Measurements from ENCODE around the gene PPP6R2. TPM values are rescaled to one million over a fixed set of nuclear protein-coding genes. Genes with fewer than 3 reads are reported as not detected.

The PPP6R2 gene
- total and polyA plus RNA-seq, 5 experiments from 2014 or later, result 13.3 to 104 (median 29.1) TPM

DNA sequence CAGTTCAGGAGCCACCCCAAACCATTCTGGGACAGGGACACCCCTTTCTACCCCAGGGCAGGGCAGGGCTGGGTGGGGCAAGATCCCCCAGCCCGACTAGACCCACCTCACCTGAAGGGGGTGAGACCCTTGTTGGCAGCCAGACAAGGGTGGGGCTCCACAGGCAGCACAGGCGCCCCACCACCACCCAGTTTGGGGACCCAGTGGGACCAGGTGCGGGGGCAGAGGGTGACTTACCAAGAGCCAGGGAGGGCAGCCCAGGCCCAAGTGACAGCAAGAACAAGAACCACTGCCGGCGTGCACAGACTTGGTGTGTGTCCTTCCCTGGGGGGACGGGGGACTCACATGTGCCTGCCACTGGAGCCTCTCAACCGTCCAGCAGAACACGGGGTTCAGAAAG lies 140.4 kb downstream of the PPP6R2 start:
- H3K4me1 Mint-ChIP-seq, result peaks cover 6 to 17% (median 10%) of the 10 kb centered on the region in 4 donors
- DNase-seq, result peak in 1 of 10 donors; percentile 55
- POLR2A ChIA-PET, result interaction anchor here (0.6 to 4.3 kb wide), 3 partner anchors 10 to 108 kb away, joined by 3 to 29 read pairs (median 4); no protein-coding TSS in a partner anchor
- H3K27me3 Mint-ChIP-seq, result peaks cover 0 to 4% (median 0%) of the 10 kb centered on the region in 5 donors
- ATAC-seq, result no peak
- no peaks in the 10 kb centered on the region for H3K9me3 Mint-ChIP-seq
- no peak overlapping the region for H3K4me3 Mint-ChIP-seq
- no peaks in the 10 kb centered on the region for H3K36me3 Mint-ChIP-seq
- H3K27ac Mint-ChIP-seq, result no peak overlapping the region

DNA sequence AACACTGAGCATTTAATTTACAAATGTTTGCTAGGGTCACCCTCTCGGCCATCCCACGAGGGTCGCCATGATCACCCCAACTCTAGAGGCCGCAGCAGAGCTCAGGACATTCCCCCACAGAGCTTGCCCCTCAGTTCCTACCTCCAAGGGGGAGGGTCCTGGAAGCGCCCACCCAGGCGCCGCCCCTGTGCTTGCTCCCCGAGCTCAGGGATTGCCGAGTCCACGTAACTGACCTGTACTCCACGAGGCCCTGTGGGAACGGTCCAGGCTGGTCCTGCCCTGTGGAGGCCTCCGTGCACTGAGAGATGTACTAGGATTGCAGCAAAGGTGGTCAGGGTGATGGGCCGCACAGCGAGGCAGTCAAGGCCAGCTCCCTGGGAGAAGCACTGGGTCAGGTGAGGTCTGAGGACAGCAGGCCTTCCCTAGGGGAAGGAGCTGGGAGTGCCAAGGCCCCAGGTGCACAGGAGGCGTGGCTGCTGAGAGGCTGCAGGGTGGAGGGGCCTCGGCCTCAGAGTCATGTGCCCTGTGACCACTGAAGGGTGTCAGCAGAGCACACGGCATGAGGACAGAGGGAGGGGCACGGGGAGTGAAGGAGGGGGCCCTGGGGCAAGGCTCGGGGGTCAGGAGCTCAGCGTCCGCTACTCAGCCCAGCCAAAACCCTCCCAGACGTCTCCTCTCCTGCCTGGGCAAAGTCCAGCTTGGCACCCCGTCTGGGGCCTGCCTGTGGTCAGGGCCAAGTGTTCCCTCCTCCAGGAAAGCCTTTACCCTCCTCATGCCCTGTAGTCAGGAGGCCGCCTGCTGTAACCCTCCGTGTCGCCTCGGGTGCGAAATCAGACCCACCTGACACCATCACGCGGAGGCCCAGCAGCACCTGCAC lies 141.1 kb downstream of the PPP6R2 start:
- DNase-seq (peak in 1 of 10 donors; percentile 56), ATAC-seq (no peak)
- H3K27me3 Mint-ChIP-seq, result peaks cover 0 to 4% (median 0%) of the 10 kb centered on the region in 5 donors
- peak overlapping the region in 3 of 10 donors; percentile 6 to 38 (median 8) for H3K27ac Mint-ChIP-seq
- no peaks in the 10 kb centered on the region for H3K36me3 Mint-ChIP-seq
- no peak overlapping the region for H3K4me3 Mint-ChIP-seq
- POLR2A ChIA-PET, result interaction anchor here (1.1 to 4.3 kb wide), 2 partner anchors 9 to 15 kb away, joined by 4 to 29 read pairs; partner anchors contain the start of gene SBF1
- H3K4me1 Mint-ChIP-seq, result peaks cover 6 to 17% (median 10%) of the 10 kb centered on the region in 4 donors
- H3K9me3 Mint-ChIP-seq, result no peaks in the 10 kb centered on the region

DNA sequence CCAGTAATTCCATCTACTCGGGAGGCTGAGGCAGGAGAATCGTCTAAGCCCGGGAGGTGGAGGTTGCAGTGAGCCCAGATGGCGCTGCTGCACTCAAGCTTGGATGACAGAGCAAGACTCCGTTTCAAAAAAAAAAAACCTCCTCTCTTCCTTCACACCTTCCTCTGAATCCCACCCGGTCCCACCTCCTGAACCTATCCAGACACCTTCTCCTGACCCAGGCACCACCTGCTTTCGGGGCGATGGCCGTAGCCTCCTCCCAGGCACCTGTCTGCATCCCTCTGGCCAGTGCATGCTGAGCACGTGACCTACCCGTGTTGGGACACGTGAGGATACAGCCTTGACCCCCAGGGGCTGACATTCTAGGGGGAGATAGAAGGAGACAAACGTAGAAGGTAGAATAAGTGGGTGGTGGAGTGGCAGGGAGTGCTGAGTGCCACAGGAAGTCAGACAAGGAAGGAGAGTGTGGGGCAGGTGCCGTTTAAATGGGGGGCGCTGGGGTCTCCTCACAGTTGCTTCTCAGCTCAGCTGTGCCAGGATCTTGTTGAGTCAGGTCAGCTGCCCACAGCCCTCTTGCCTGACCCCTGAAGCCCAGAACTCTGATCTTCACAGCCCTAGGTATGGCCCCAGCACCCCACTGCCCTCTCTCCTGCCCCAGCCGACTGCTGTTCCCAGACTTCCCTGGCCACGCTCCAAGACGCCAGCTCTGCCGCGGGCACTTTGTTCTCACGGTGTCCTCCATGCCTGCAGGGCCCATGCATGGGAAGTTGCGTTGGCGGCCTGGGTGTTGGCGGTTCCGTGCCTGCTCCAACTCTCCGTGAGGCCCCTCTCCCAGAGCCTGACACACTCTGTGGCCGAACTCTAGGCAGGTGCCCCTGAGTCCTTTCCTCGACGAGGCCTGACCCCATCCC lies 142.3 kb downstream of the PPP6R2 start:
- no peak for DNase-seq
- H3K27me3 Mint-ChIP-seq, result no peaks in the 10 kb centered on the region
- POLR2A ChIA-PET, result interaction anchor here (1.1 to 4.3 kb wide), 2 partner anchors 10 to 16 kb away, joined by 4 to 29 read pairs; partner anchors contain the start of gene SBF1
- H3K9me3 Mint-ChIP-seq, result no peaks in the 10 kb centered on the region
- H3K4me1 Mint-ChIP-seq, result peaks cover 2 to 12% (median 4%) of the 10 kb centered on the region in 4 donors
- H3K27ac Mint-ChIP-seq, result peak overlapping the region in 3 of 10 donors; percentile 58 to 71 (median 61)
- H3K4me3 Mint-ChIP-seq, result peak overlapping the region in 1 of 10 donors; percentile 73
- no peaks in the 10 kb centered on the region for H3K36me3 Mint-ChIP-seq
- no peak for ATAC-seq

DNA sequence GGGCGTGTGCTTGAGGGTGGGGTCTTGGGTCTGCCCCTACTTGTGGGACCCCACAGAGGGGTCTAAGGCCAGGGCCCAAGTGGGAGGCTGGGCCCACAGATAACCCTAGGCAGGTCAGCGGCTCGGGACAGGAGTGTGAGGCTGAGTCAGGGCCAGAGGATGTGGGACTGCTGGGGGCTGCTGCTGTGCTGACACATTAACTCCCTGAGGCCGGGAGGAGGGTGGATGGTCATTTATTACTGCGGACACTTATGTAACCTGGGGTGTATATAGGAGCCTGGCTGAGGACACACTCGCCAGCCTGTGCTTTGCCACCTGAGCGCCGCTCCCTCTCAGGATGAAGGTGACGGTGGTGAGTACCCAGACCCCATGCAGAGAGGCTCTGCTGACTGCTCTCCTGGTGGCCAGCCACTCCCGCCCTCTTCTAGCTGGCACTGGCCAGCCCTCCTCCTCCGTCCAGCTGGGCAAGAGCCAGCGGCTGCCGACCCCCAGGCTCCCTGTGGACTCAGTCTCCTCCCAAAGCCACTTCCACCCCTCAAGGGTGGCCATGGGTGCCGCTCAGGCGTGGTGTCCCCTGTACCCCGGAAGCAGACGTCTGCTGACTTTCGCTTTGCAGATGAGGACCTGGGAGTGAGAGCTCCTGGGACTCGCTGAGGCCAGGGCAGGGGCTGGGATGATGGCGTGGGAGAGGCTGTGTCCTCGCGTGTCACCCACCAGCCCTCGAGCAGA lies 143.6 kb downstream of the PPP6R2 start, which contains the start of gene MIOX:
TSS of gene MIOX (plus strand) at position 299 of the 729 bp plus-strand sequence. CDS start at position 338, 39 bp downstream.
- H3K4me3 Mint-ChIP-seq, result peak within 1 kb of the TSS in 1 of 10 donors; percentile 57
- no peaks in the 10 kb centered on the region for H3K9me3 Mint-ChIP-seq
- H3K36me3 Mint-ChIP-seq, result no peaks in the 10 kb centered on the region
- H3K4me1 Mint-ChIP-seq, result peaks cover 7 to 19% (median 11%) of the 10 kb centered on the region in 4 donors
- ATAC-seq (no peak), DNase-seq (no peak)
- H3K27me3 Mint-ChIP-seq, result no peaks in the 10 kb centered on the region
- H3K27ac Mint-ChIP-seq, result peak within 1 kb of the TSS in 5 of 10 donors; percentile 53 to 74 (median 69)
- POLR2A ChIA-PET, result interaction anchor here (1.1 kb wide), 1 partner anchor 17 kb away, joined by 3 read pairs; no protein-coding TSS in a partner anchor

DNA sequence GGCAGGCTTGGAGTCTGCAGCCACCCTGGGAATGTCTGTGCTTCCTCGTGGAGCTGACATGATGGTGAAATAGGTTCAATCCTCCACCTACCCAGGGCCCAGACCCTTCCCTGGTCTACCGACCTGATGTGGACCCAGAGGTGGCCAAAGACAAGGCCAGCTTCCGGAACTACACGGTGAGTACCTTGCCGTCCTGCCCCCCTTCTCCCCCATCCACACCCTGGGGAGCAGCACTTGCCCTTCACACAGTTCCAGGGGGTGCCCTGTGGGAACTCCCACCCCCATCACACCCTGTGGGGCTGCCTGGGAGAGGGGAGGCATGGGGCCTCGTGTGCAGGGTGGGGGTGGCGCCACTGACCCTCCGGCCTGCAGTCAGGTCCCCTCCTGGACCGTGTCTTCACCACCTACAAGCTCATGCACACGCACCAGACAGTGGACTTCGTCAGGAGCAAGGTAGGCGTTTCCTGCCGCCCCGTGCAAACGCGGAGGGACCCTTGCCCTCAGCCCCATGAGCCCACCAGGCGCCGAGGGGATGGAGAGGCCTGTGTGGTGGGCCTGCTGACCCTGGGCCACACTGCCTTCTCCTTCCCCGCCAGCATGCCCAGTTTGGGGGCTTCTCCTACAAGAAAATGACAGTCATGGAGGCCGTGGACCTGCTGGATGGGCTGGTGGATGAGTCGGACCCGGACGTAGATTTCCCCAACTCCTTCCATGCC lies 144.3 kb downstream of the PPP6R2 start:
- Mint-ChIP-seq H3K27ac (no peak overlapping the region), H3K27me3 (no peaks in the 10 kb centered on the region), H3K36me3 (no peaks in the 10 kb centered on the region), H3K4me1 (peaks cover 7 to 19% (median 11%) of the 10 kb centered on the region in 4 donors), H3K4me3 (no peak overlapping the region), H3K9me3 (no peaks in the 10 kb centered on the region)
- POLR2A ChIA-PET, result interaction anchor here (1.1 kb wide), 1 partner anchor 18 kb away, joined by 3 read pairs; no protein-coding TSS in a partner anchor
- no peak for DNase-seq
- ATAC-seq, result no peak

DNA sequence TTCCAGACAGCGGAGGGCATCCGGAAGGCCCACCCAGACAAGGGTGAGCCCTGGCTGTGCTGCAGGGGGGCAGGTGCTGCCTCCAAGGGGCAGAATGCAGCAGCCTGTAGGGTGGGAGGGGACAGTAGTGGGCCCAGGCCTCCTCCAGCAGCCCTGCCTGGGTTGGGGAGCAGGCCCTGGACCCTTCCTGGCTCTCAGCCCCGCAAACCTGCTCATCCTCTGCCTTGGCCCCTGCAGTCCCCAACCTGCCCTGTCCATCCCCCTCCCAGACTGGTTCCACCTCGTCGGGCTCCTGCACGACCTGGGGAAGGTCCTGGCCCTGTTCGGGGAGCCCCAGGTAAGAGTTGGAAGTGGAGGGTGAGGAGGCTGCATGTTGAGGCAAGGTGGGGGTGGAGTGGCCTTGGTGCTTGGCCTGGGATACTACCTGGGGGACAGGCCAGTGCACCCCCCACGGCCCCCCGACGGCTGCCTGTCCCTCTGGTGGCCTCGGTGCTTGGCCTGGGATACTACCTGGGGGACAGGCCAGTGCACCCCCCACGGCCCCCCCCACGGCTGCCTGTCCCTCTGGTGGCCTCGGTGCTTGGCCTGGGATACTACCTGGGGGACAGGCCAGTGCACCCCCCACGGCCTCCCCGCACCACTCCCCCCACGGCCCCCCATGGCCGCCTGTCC lies 145.0 kb downstream of the PPP6R2 start:
- H3K27me3 Mint-ChIP-seq, result no peaks in the 10 kb centered on the region
- no peak for ATAC-seq
- no peaks in the 10 kb centered on the region for H3K9me3 Mint-ChIP-seq
- DNase-seq, result no peak
- H3K27ac Mint-ChIP-seq, result no peak overlapping the region
- POLR2A ChIA-PET, result no interaction called here
- peaks cover 7 to 19% (median 11%) of the 10 kb centered on the region in 4 donors for H3K4me1 Mint-ChIP-seq
- no peak overlapping the region for H3K4me3 Mint-ChIP-seq
- H3K36me3 Mint-ChIP-seq, result no peaks in the 10 kb centered on the region

DNA sequence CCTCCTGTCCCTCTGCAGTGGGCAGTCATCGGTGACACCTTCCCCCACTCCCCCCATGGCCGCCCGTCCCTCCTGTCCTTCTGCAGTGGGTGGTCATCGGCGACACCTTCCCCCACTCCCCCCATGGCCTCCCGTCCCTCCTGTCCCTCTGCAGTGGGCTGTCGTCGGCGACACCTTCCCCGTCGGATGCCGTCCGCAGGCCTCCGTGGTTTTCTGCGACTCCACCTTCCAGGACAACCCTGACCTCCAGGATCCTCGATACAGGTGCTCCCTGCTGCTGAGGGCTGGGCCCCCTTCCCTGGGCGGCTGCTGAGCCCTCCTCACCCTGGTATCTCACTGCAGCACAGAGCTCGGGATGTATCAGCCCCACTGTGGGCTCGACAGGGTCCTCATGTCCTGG lies 145.8 kb downstream of the PPP6R2 start:
- no peak overlapping the region for H3K4me3 Mint-ChIP-seq
- H3K27ac Mint-ChIP-seq, result no peak overlapping the region
- H3K27me3 Mint-ChIP-seq, result no peaks in the 10 kb centered on the region
- POLR2A ChIA-PET, result no interaction called here
- no peaks in the 10 kb centered on the region for H3K9me3 Mint-ChIP-seq
- ATAC-seq, result no peak
- no peaks in the 10 kb centered on the region for H3K36me3 Mint-ChIP-seq
- no peak for DNase-seq
- H3K4me1 Mint-ChIP-seq, result peaks cover 7 to 19% (median 11%) of the 10 kb centered on the region in 4 donors

DNA sequence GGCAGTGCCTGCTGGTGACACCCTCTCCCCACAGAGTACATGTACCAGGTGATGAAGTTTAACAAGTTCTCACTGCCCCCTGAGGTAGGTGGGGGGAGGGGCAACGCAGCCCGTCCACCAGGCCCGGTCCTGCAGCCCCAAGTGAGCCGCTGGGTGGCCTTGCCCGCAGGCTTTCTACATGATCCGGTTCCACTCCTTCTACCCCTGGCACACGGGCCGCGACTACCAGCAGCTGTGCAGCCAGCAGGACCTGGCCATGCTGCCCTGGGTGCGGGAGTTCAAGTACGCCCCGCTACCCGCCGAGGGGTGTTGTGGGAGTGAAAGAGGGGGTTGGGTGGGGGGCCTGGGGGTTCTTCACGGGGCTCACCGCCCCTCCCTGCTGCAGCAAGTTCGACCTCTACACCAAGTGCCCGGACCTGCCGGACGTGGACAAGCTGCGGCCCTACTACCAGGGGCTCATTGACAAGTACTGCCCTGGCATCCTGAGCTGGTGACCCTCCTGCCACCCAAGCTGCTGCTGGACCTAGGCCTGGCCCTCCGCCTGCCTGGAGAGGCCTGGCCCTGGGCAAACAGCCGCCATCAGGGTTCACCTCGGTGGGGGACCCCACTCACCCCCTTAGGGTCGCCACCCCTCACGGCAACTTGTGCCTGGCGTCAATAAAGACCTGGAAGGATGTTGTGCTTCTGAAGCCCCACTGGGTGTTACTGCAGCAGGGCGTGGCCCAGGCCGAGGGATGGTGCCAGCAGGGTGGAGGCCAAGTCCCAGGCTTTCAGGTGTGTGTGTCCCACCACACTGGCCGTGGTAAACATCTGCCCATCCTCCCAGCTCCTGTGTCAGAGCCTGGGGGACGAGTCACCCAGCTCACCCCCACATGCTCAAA lies 146.5 kb downstream of the PPP6R2 start:
- no peak for DNase-seq

DNA sequence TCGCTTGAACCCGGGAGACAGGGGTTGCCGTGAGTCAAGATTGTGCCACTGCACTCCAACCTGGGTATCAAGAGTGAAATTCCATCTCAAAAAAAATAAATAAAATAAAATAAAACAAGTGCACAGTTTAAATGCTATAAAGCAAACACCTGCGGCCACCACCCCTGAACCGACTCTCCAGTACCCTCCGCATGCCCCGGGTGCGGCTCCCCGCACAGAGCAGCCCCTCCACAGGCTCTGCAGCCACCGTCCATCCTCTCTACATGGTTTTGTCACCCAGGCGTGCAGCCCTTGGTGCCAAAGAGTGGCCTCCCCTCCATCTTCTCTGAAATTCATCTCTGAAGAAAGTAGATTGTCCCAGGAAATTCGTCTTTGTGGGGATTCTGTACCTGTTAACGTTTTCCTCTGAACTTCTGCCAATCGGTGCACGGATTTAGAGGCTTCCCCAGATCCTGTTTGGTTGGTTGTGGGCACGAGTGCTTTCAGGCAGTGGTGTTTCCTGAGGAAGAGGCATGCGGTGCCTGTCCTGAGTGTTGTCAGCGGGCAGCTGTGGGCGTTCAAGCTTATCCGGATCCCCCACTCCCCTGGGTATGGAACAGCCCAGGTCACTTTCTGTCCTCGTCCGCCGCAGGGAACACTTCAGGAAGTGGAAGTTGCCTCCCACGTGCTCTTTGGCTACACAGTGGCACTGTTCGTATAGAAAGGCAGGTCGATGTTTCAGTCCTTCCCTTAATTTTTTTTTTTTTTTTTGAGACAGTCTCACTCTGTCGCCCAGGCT lies 147.6 kb downstream of the PPP6R2 start:
- Mint-ChIP-seq H3K27ac (peak overlapping the region in 2 of 10 donors; percentile 5 to 31), H3K27me3 (no peaks in the 10 kb centered on the region), H3K4me3 (peak overlapping the region in 8 of 10 donors; percentile 31 to 74 (median 67)), H3K36me3 (no peaks in the 10 kb centered on the region), H3K9me3 (no peaks in the 10 kb centered on the region), H3K4me1 (peaks cover 5 to 13% (median 8%) of the 10 kb centered on the region in 4 donors)
- POLR2A ChIA-PET, result interaction anchor here (0.7 to 2.3 kb wide), 3 partner anchors 13 to 85 kb away, joined by 3 to 10 read pairs (median 3); no protein-coding TSS in a partner anchor
- DNase-seq, result no peak
- peak; percentile 35 to 53 for ATAC-seq

More for the DNA sequence above, 146.5 kb downstream of the PPP6R2 start:
- H3K9me3 Mint-ChIP-seq, result no peaks in the 10 kb centered on the region
- H3K4me3 Mint-ChIP-seq, result peak overlapping the region in 1 of 10 donors; percentile 30
- ATAC-seq, result no peak
- no peaks in the 10 kb centered on the region for H3K27me3 Mint-ChIP-seq
- POLR2A ChIA-PET, result interaction anchor here (2.3 kb wide), 1 partner anchor 20 kb away, joined by 10 read pairs; no protein-coding TSS in a partner anchor
- H3K36me3 Mint-ChIP-seq, result no peaks in the 10 kb centered on the region
- peak overlapping the region in 1 of 10 donors; percentile 62 for H3K27ac Mint-ChIP-seq
- peaks cover 7 to 19% (median 11%) of the 10 kb centered on the region in 4 donors for H3K4me1 Mint-ChIP-seq

Measured in naive thymus-derived CD8-positive, alpha-beta T cell (primary cell).